IPS-20b (cell line): ENCODE measurements around the gene RBBP8NL.

ENCODE experiments used
- H3K27ac ChIP-seq: one replicate; pipeline ENCODE4 v1.5.1; 2013; ENCODE audit warnings: low read length
- H3K27me3 ChIP-seq: 2 replicates; pipeline ENCODE4 v1.6.1; 2013; ENCODE audit warnings: mild to moderate bottlenecking, low read length, inconsistent platforms; ENCODE audit not compliant: insufficient read depth
- H3K36me3 ChIP-seq: 2 replicates; pipeline ENCODE4 v1.6.1; 2013; ENCODE audit warnings: low read depth, mild to moderate bottlenecking, inconsistent platforms, low read length, moderate library complexity; ENCODE audit not compliant: insufficient read depth
- H3K4me1 ChIP-seq: 2 replicates; pipeline ENCODE4 v1.6.1; 2013; ENCODE audit warnings: mild to moderate bottlenecking, control low read depth, inconsistent platforms, low read length, moderate library complexity; ENCODE audit not compliant: insufficient read depth
- H3K4me3 ChIP-seq: 2 replicates; pipeline ENCODE4 v1.5.1; 2013; ENCODE audit warnings: mild to moderate bottlenecking, low read length, inconsistent platforms
- H3K9ac ChIP-seq: 2 replicates; pipeline ENCODE4 v1.6.1; 2013; ENCODE audit warnings: low read depth, mild to moderate bottlenecking, inconsistent platforms, low read length, moderate library complexity
- H3K9me3 ChIP-seq: 2 replicates; pipeline ENCODE4 v1.6.1; 2013; ENCODE audit warnings: mild to moderate bottlenecking, low read depth, low read length, inconsistent platforms; ENCODE audit not compliant: insufficient read depth

The RBBP8NL gene

DNA sequence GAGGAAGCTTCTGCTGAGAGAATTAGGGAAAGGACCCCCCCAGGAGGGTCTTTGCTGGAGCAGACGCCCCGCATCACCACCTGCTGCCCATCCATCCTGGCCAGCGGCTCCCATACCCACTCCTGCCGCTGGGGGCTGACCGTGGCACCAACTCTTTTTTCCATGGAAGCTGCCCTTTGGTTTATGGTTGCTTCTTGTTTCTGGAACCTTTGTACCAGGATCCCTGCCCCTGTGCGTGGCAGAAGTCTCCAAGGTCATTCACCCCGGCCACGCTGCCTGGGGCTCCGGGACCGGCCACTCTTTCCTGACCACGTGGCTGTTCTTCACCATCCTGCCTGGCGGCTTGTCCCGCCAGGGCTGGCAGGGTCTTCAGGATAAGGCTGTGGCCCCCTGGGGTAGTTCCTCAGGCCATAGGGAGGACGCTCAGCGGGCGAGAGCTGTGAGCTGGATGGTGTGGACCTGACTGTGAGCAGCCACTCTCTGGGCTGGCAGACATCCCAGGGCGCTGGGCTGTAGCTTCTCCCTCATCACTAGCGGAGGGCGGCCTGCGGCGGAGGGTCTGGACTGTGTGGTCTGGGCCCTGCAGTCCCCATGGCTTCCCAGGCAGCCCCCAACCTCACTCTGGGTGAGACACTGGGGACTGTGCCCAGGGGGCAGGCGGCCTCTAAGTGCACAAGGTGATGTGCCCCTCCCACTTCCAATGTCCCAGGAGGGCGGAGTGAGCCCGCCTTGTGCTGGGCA, 22.8 kb upstream of the RBBP8NL start:
- H3K36me3 ChIP-seq, result no peaks in the 10 kb centered on the region
- H3K27me3 ChIP-seq, result no peaks in the 10 kb centered on the region
- no peak overlapping the region for H3K9ac ChIP-seq

GRCh38 chr20:62448788-62449187, 21.4 kb upstream of the RBBP8NL start:
- no peak overlapping the region for H3K9ac ChIP-seq
- no peak overlapping the region for H3K27ac ChIP-seq
- no peaks in the 10 kb centered on the region for H3K36me3 ChIP-seq
- H3K4me3 ChIP-seq, result no peak overlapping the region
- no peaks in the 10 kb centered on the region for H3K27me3 ChIP-seq
- no peaks in the 10 kb centered on the region for H3K4me1 ChIP-seq
- H3K9me3 ChIP-seq, result no peaks in the 10 kb centered on the region

More for the DNA sequence above, 22.8 kb upstream of the RBBP8NL start:
- no peak overlapping the region for H3K4me3 ChIP-seq
- no peak overlapping the region for H3K27ac ChIP-seq
- no peaks in the 10 kb centered on the region for H3K4me1 ChIP-seq
- H3K9me3 ChIP-seq, result no peaks in the 10 kb centered on the region

DNA sequence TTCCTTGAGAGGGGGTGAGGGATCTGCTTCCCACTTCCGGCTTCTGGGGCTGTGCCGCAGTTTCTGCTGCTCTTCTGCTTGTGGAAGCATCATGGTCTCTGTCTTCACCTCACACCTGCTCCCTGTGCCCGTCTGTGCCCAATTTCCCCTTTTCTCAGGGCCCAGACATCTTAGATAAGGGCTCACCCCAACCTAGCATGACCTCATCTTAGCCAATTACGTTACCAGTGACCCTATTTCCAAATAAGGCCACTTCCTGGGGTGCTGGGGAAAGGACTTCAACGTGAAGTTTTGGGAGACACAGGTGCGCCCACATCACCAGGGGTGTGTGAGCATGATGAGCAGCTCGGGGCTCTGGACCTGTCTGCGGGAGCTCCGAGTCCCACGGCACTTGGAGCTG, 20.7 kb upstream of the RBBP8NL start:
- H3K4me1 ChIP-seq, result no peaks in the 10 kb centered on the region
- no peaks in the 10 kb centered on the region for H3K9me3 ChIP-seq
- H3K36me3 ChIP-seq, result no peaks in the 10 kb centered on the region
- H3K4me3 ChIP-seq, result no peak overlapping the region
- H3K27ac ChIP-seq, result no peak overlapping the region
- H3K9ac ChIP-seq, result no peak overlapping the region
- no peaks in the 10 kb centered on the region for H3K27me3 ChIP-seq

DNA sequence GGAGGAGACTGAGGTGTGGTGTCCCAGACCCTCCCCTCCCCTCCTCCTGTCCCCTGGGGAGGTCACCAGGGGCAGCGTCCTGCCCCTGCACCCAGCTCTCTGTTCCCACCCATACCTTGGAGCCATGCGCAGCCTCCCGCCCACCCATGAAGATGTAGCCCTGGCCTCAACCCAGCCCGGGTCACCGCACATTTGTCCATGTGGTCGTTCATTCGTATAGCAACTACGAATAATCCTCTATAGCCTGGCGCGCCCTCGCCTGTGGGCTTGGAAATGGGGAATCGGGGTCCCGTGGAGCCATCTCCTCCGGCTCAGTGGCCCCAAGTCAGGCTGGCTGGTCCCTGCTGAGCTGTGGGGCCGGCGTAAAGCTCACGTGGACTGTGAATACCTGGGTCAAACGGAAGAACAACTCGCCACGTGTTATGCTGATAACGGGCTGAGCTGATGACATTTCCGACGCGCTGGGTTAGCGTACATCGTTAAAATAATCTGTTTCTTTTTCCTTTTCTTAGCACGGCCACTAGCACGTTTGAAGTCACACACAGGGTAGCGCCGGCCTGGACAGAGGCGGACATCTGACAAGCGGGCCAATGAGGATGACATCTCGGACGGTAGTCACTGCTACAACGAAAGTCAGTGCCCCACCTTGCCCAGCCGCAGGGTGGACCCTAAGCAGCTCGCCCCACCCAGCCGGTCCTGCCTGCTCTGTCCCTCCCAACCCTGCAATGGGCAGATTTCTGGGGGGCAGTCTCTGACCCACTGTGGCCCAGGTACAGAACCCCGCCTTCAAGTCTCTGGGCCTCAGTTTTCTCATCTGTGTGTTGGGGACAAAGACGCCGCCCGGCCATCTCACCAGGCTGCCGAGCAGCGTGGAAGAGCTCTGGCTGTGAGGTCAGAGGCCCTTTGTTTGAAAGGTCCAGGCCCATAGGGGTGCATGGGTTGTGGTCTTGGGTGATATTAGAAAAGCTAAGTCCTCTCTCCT, 19.8 kb upstream of the RBBP8NL start:
- no peaks in the 10 kb centered on the region for H3K9me3 ChIP-seq
- no peak overlapping the region for H3K27ac ChIP-seq
- H3K4me3 ChIP-seq, result no peak overlapping the region
- H3K4me1 ChIP-seq, result no peaks in the 10 kb centered on the region
- no peaks in the 10 kb centered on the region for H3K36me3 ChIP-seq
- H3K9ac ChIP-seq, result no peak overlapping the region
- no peaks in the 10 kb centered on the region for H3K27me3 ChIP-seq

- no peaks in the 10 kb centered on the region for H3K27me3 ChIP-seq
- H3K27ac ChIP-seq, result no peak overlapping the region
- no peaks in the 10 kb centered on the region for H3K36me3 ChIP-seq
- no peak overlapping the region for H3K9ac ChIP-seq
- H3K4me3 ChIP-seq, result no peak overlapping the region
- no peaks in the 10 kb centered on the region for H3K9me3 ChIP-seq
- H3K4me1 ChIP-seq, result no peaks in the 10 kb centered on the region
Measured at GRCh38 chr20:62446481-62446880, 19.1 kb upstream of the RBBP8NL start.

- Histone ChIP-seq H3K9ac (no peak overlapping the region), H3K27me3 (no peaks in the 10 kb centered on the region), H3K9me3 (no peaks in the 10 kb centered on the region), H3K4me3 (no peak overlapping the region), H3K4me1 (no peaks in the 10 kb centered on the region), H3K27ac (no peak overlapping the region), H3K36me3 (no peaks in the 10 kb centered on the region)
Measured at GRCh38 chr20:62445553-62446340, 18.4 kb upstream of the RBBP8NL start.

- H3K36me3 ChIP-seq, result no peaks in the 10 kb centered on the region
- H3K9ac ChIP-seq, result no peak overlapping the region
- no peaks in the 10 kb centered on the region for H3K9me3 ChIP-seq
- no peak overlapping the region for H3K27ac ChIP-seq
- no peak overlapping the region for H3K4me3 ChIP-seq
- H3K27me3 ChIP-seq, result no peaks in the 10 kb centered on the region
- no peaks in the 10 kb centered on the region for H3K4me1 ChIP-seq
Measured at GRCh38 chr20:62444286-62444685, 16.9 kb upstream of the RBBP8NL start.

- no peak overlapping the region for H3K27ac ChIP-seq
- no peaks in the 10 kb centered on the region for H3K9me3 ChIP-seq
- no peaks in the 10 kb centered on the region for H3K36me3 ChIP-seq
- H3K9ac ChIP-seq, result no peak overlapping the region
- H3K4me3 ChIP-seq, result no peak overlapping the region
- no peaks in the 10 kb centered on the region for H3K27me3 ChIP-seq
- no peaks in the 10 kb centered on the region for H3K4me1 ChIP-seq
Measured at GRCh38 chr20:62441987-62442539, 14.7 kb upstream of the RBBP8NL start.

DNA sequence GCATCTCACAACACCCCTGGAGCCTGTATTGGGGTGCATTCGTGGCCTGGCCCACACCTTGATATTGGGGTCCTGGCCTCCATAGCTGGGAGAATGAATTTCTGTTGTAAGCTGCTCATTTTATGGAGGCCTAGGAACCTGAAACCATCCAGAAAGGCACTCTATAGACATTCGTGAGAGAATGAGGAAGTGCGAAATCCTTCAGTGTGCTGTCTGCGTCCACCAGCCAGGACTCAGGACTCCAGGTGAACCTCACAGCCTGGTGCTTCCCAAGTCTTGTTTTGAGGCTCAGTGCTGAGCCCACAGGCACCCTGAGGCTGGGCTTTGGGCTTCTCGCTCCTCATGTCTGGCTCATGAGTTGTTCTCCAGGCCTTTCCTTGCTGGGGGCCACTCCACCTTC, 11.9 kb upstream of the RBBP8NL start:
- Histone ChIP-seq H3K4me1 (no peaks in the 10 kb centered on the region), H3K27me3 (peaks cover 4% of the 10 kb centered on the region; the same call in 1 of the 2 replicates), H3K36me3 (no peaks in the 10 kb centered on the region), H3K9ac (no peak overlapping the region), H3K4me3 (no peak overlapping the region), H3K9me3 (no peaks in the 10 kb centered on the region), H3K27ac (no peak overlapping the region)

- H3K4me1 ChIP-seq, result no peaks in the 10 kb centered on the region
- H3K9me3 ChIP-seq, result no peaks in the 10 kb centered on the region
- H3K27me3 ChIP-seq, result peaks cover 4% of the 10 kb centered on the region; the same call in 1 of the 2 replicates
- no peak overlapping the region for H3K4me3 ChIP-seq
- H3K36me3 ChIP-seq, result no peaks in the 10 kb centered on the region
- H3K27ac ChIP-seq, result no peak overlapping the region
- no peak overlapping the region for H3K9ac ChIP-seq
Measured at GRCh38 chr20:62437927-62438326, 10.6 kb upstream of the RBBP8NL start.

DNA sequence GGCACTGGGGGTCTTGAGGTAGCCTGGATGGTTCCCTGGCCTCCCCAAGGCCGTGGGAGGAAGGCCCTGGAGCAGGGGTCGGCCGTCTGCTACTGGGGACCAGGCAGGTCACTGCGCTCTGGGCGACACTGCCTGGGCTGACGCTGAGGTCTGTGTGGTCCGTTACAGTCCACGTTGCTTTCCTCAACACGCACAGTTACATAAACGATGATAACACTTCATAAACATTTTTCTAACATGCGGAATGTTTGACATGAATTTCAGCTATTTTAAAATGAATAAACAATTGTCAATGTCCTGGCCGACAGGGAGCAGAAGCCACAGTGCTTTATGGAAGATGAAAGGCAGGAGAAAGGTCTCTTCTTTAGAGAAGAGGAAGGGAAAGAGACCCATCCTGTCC, 10.2 kb upstream of the RBBP8NL start:
- Histone ChIP-seq H3K9me3 (no peaks in the 10 kb centered on the region), H3K4me1 (no peaks in the 10 kb centered on the region), H3K36me3 (no peaks in the 10 kb centered on the region), H3K4me3 (no peak overlapping the region), H3K9ac (no peak overlapping the region), H3K27me3 (peaks cover 4% of the 10 kb centered on the region; the same call in 1 of the 2 replicates), H3K27ac (no peak overlapping the region)
